Endometrial microvascular endothelial cells (primary cell): ENCODE results near the gene TBC1D4. TPM values are rescaled to one million over a fixed set of nuclear protein-coding genes. Genes with fewer than 3 reads are reported as not detected.
"Not testable (repeated sequence)": the region's sequence is repeated elsewhere in the genome, so short reads cannot be mapped to it uniquely, and the experiment has no call there.

Experiments
- in situ Hi-C: cut with HindIII; loops from 2 replicates; pipeline ENCODE4 v1.10.0; 2017; ENCODE audit warnings: low sequenced_read_pairs, low pct_unique_long_range_greater_than_20kb; ENCODE audit errors: inconsistent ontology term
- total RNA-seq: library from RNA; depleted of rRNA; stranded (reverse); fragments of >200 nt; gene quantifications from one replicate; pipeline ENCODE4 v1.2.3, GENCODE V29; 2015; ENCODE audit errors: inconsistent ontology term

The TBC1D4 gene
- total RNA-seq, 1 donor from 2014 or later: 33.3 TPM

DNA sequence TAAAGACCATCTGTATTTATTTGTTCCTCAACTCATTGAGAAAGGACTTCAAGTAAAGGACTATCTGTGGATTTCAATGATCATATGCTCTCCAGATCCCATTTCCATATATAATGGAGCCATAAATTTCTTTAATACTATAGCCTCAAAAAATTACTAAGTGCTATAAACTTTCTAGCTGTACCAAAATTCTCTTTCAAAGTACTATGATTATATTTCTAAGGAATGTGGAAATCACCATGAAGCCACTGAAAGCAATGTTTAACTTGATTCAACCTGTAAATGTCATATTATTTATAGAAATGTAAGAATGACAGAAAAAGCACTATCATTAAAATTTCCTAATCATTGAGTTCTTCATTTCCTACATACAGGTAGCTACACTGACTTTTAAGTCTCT lies 20.7 kb downstream of the TBC1D4 start:
- in situ Hi-C loops: no loop called here

DNA sequence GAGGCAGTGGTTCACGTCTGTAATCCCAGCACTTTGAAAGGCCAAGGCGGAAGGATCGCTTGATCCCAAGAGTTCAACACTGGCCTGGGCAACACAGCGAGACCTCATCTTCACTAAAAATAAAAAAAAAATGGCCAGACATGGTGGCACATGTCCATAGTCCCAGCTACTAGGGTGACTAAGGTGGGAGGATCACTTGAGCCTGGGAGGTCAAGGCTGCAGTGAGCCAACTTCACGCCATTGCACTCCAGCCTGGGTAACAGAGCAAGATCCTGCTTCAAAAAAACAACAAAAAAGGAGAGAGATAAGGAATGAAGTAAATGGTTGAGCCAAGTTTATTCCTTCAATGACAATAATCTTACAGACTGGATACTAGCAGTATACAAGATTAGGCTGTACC lies 21.3 kb downstream of the TBC1D4 start:
- in situ Hi-C loops: no loop called here

DNA sequence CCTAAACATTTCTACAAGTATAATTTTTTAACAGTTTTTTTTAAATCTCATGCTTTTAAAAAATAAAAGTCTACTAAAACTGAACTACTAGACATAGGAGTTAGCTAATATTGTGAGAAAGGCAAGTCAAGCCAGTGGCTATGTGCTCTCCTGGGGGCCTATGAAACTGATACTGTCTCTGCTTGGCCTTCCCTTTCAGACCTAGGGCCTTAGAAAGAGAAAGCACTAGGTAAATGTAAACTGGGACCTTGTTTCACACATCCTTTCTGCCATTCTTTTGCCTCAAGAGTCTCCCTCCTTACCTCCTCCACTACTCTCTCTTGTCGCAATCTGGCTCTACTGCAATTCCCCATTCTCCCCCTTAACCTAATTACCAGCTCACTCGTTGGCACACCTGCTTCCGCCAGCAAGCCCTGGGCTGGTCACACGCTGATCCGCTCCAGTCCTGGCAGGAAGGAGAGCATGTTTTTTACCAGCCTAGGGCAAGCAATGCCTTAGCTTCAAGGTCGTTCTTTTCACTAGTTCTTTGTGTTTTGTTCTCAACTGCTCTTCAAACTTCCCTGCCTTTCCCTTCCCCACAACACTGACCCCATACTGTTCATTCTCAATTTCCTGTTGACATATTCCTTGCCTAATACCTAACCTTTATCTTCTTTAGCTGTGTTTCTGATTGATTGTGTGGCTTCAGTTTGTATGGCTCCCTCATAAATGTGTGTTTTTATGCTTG lies 23.1 kb downstream of the TBC1D4 start:
- in situ Hi-C loops: no loop called here

DNA sequence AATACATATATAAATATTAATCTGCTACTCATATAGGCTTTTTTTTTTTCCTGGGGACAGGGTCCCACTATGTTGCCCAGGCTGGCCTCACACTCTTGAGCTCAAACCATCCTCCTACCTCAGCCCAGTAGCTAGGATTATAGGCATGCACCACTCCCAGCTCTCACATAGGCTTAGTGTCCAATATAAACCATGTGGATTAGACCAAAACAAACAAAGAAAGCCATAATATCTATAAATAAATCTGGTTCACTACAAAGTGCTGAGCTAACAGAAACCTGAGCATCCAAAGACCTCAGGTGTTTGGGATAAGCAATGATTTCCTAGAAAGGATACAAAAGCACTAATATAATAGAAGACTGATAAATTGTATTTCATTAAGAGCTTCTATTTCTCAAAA lies 26.0 kb downstream of the TBC1D4 start:
- in situ Hi-C loops: no loop called here

DNA sequence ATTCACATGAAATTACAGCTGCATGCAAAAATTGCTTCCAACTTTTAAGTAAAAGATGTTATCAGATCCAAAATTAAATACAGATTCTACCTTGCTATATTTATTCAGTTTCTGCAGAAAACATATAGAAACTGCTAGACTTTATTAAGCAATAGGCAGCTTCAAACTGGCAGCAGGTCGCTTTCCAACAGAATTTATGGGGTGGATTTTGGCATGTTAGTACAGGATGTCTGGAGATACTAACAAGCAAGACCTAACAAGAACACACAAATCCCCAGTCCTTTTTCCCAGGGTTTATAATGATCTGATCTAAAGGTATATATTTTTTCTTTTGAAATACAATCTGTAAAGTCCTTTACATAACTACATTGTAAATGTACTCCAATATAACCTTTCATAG lies 27.5 kb downstream of the TBC1D4 start:
- in situ Hi-C loops: no loop called here

DNA sequence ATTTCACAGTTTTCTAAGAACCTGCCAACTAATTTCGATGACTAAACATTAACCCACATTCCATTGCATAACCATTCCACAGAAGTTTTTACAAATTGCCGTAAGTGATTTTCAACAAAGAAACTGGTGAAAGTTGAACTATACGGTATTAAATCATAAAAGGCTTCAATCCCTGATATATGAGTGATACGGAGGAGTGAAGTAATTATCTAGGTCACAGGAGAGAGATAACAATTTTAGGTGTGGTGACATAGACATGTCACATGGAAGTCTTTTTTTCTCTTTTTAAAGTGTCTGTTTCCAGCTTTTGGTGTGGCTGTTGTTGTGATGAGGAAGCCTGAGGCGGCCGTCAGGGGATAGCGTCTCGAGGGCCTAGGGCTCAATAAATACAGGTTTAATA lies 29.4 kb downstream of the TBC1D4 start:
- in situ Hi-C loops: no loop called here

DNA sequence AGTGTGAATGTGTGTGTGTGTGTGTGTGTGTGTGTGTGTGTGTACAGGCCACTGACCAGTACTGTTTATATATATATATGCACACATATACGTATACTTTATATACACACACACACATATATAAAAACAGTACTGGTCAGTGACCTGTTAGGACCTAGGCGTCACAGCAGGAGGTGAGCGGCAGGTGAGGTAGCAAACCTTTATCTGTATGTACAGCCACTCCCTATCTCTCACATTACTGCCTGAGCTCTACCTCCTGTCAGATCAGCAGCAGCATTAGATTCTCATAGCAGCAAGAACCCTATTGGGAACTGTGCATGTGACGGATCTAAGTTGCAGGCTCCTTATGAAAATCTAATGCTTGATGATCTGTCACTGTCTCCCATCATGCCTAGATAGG lies 34.5 kb downstream of the TBC1D4 start:
- in situ Hi-C loops: no loop called here

DNA sequence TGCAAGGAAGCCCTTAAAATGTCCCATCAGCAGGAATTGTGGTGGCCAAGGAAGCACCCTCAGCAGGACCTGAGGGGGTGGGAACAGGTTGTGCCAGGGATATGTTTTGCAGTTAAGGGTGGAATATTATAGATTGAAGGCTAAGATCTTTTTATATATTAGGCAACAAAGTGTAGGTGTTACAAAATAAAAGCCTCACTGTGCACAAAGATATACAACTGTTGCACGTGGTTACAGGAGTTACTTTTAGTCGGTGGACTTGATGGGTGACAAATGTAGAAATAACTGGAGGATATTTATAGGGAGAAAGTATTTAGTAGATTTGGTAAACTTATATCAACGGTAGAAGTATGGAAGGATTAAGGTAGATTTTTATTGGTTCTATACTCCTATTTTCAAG lies 35.1 kb downstream of the TBC1D4 start:
- in situ Hi-C loops: no loop called here

DNA sequence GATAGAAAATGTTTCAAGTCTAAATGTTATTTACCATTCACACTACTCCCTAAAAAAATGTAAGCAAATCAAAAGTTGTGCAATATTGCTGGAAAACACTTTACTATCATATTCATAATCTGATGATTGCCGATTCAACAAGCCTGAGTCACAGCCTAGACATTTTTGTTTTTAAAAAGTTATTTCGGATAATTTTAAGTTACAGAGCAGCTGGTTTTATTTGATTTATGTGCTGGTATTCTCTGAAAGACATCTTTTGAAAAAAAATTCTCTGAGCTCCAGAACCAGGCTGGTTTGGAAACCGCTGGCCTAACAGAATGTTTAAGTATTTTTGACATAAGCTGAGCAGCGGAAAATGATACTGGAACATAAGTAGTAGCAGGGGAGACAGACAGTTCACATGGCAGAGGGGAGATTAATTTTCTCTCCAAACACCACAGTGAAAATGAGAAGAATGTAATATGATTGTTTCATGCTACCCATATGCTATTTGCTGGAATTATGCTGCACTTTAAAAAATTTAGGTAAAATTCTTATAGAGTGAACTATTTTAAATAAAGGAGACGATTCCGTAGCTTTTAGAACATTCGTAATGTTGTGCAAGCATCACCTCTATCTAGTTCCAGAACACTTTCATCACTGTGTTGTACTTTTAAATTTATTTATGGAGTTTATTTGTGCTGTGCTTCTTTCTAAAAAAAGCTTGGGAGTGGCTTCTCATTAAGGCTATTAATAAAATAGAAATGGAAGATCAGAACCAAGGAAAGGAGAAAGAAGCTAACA lies 36.1 kb downstream of the TBC1D4 start:
- in situ Hi-C loops: no loop called here

DNA sequence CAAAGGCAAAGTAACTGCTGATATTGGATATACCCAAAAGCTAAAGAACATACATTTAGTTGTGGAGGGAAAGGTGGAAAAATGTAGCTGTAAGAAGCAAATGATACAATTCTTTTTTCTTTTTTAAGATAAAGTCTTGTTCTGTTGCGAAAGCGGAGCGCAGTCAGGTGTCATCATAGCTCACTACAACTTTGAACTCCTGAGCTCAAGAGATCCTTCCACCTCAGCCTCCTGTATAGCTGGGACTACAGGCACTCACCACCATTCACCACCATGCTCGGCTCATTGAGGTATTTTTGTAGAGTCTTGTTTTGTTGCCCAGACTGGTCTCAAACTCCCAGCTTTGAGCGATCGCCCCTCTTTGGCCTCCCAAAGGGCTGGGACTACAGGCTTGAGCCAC lies 38.0 kb downstream of the TBC1D4 start:
- in situ Hi-C loops: no loop called here

DNA sequence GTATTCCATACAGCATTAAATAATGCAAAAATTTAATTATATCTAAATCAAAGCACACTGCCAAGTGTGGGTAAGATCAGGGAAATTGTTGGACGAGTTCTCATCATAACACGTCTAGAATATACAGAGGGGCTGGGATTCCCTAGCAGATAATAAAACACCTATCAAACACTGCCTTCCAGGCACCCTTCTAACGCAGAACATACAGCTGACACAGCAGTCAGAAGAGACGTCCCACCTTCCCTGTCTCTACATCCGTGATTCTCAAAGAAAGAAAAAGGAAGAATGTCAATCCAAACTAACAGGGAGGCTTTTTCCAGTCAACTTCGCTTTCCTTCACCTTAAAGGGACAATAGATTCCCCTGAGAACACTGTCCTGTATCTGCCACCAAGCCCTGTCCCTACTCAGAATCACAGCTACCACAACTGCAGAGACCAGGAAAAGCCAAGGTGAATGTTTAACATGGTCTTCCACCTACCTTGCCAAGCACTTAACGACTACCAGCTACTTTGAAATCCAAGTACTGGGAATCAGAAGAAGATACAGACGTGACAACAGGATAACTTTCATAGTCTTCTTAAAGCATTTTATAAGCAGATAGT lies 38.5 kb downstream of the TBC1D4 start:
- in situ Hi-C loops: no loop called here

DNA sequence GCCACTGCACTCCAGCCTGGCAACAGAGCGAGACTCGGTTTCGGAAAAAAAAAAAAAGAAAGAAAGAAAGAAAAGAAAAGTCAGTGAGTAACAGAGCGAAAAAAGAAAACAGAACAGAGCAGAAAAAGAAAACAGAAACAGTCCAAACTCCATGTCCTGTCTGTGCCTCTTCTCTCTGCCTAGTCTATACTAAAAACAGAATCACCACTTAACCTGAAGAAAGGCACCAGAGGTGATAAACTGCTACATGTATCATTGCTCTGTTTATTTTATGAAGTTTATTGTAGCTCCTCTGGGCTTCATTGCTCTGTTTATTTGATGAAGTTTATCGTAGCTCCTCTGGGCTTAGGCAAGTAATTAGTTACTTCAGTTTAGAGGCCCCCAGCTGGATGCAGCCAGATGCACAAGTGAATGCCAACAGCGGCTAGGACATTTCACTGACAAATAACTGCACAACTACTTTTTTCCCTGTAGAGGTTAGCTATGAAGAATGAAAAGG lies 39.2 kb downstream of the TBC1D4 start:
- in situ Hi-C loops: no loop called here

DNA sequence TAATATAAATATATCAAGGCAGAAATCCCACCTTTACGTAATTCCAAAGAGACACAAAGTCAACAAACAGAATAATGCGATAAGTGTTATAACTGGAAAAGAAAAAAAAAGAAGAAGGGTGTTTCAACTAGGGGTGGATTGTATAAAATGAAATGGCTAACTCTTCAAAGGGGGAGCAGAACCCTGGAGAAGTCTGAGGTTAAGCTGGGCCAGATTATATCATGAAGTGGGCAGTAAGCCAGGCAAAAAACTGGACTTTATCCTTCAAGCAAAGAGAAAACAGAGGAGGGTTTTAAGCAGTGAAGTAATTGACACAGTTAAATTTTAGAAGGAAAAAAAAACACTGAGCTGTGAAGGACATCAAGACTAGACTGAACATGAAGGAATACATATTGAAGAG lies 41.9 kb downstream of the TBC1D4 start:
- in situ Hi-C loops: no loop called here

DNA sequence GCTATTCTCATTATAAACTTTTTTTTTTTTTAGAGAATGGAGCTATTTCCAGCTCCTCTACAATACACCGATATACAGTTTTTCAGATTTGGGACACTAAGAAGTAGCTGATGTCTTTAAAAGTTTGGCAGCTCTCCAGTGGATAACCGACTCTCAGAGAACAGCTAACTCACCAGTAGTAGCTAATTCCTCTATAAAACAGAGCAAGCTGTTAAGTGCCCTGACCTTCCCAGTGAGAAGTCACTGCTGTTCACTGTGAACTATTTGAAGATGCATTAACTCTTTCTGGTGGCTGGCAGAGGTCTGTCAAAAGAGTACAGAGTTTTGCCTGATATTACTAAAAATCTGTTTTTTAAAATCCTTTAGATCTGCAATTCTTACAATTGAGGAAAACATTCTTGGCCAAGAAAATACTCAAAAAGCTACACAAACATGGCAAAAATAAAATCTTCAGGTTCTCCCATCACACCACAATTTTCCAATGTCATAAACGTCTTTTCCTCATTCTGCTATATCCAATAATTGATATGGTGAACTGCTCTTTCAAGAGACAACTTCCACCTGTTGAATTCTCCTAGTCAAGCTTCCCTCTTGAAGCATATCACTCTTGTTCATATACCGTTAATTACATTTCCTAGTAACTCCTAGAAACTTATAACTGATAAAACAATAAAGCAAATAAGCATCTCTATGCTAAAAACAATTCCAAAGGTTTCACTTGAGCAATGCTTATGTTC lies 44.2 kb downstream of the TBC1D4 start:
- in situ Hi-C loops: no loop called here

DNA sequence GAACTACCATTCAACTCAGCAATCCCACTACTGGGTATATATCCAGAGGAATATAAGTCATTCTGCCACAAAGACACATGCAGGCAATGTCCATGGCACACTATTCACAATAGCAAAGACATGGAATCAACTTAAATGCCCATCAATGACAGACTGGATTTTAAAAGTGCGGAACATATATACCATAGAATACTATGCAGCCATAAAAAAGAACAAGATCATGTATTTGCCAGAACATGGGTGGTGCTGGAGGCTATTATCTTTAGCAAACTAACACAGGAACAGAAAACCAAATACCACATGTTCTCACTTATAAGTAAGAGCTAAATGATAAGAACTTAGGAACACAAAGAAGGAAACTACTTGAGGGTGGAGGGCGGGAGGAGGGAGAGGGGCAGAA lies 47.8 kb downstream of the TBC1D4 start:
- in situ Hi-C loops: not testable (repeated sequence)

DNA sequence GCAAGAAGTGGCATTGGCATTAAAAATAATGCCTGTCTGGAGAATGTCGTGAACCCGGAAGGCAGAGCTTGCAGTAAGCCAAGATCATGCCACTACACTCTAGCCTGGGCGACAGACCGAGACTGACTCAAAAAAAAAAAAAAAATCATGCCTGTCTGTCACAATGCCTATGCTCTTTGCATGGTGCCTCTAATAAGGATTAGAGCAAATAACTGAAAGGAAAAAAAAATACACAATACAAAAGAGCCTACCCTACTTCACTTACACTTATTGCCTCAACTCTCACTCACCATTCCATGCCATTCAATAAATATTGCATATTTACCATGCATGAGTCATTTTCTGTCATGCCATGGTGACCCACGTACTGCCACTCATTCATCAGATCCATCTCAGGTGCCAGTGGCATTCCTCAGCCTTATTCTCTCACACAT lies 49.1 kb downstream of the TBC1D4 start:
- in situ Hi-C loops: no loop called here

DNA sequence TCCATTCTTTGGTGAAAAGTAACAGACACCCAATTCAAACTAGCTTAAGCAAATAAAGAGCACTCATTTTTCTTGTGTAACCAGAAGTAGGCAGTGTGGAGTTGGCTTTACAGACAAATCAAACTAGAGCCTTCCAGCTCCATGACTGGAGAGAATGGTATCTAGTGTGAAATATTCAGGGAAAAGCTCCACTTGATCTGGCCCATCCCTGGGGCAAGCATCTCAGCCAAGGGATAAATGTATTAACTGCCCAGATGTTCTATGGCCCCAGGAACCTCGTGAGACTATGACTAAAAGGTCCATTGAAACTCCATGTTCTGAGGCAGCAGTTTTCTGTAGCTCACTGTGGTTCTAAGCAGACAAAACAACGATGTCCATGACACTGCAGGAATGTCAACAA lies 49.9 kb downstream of the TBC1D4 start:
- in situ Hi-C loops: no loop called here

DNA sequence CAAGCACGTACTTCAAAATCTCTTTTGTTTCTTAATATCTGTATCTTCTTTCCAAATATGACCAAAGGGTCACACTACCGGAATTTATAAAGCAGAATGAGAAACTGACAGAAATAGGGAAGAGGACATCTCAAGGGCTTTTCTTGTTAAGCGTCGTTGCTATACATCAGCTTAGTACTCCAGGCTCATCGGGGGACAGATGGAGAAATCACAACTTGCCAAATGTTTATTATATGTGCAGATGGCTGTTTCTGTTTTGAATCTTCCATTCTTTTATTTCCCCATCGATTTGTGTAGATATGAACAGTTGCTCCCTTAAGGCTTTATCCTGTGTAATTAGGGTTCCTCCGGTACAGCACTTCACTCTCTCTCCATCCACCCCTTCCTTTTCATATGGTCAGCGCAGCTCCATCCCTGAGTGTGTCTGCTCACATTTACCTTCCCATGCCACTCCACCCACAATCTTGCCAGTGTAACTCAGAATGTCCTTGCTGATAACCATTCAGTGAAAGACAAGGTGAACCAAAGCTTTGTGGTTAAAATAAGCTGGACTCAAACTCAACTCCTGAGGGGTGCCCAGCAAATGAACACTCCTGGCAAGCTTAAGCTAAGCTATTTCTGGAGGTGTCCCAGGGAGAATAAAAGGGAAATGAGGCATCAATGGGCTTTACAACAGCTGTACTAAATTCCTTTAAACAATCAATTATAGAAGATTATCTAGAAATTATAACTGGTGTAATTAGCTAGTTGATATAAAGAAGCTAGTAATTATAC lies 51.3 kb downstream of the TBC1D4 start:
- in situ Hi-C loops: no loop called here

DNA sequence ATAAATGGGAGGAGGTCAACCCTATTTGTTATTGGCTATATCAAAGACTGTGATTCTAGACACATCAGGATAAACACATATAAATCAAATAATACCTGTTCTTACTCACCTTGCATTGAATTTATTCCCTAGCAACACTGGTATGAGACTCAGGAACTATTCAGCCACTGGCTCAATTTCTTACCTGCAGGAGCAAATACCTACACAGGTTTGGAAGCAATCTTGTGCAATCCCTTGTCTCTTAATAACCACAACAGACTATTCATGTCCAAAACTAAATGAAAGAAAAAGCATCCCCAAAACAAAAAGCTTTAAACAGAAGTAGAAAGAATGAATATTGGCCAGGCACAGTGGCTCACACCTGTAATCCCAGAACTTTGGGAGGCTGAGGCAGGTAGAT lies 55.5 kb downstream of the TBC1D4 start:
- in situ Hi-C loops: no loop called here
